Activated T-cell treated with anti-CD3 and anti-CD28 coated beads, Interleukin-2, amount 50 U/mL, for 48 hours (primary cell): ENCODE measurements around the gene BICD1.

ENCODE experiments used
- DNase-seq, 2 experiments: peaks; one replicate each; pipeline ENCODE4 v3.0.0-alpha.2; 2020

BICD1 gene

GRCh38 chr12:32360956-32361355 lies 254.3 kb downstream of the BICD1 start:
- DNase-seq = no peak

GRCh38 chr12:32362892-32363291 lies 256.2 kb downstream of the BICD1 start:
- no peak for DNase-seq

- peak; percentile 29 to 41 for DNase-seq
Measured at GRCh38 chr12:32365473-32366064, 258.9 kb downstream of the BICD1 start.

GRCh38 chr12:32366714-32367113 lies 260.1 kb downstream of the BICD1 start:
- DNase-seq = no peak

- DNase-seq = no peak
Measured at GRCh38 chr12:32367381-32367780, 260.7 kb downstream of the BICD1 start.

- no peak for DNase-seq
Measured at GRCh38 chr12:32369202-32369601, 262.6 kb downstream of the BICD1 start.

GRCh38 chr12:32377344-32378055 lies 270.9 kb downstream of the BICD1 start:
- DNase-seq = no peak

- DNase-seq = no peak
Measured at GRCh38 chr12:32379213-32379612, 272.6 kb downstream of the BICD1 start.

- DNase-seq = no peak
Measured at GRCh38 chr12:32379667-32380066, 273.0 kb downstream of the BICD1 start.

GRCh38 chr12:32382226-32382625 lies 275.6 kb downstream of the BICD1 start:
- DNase-seq = no peak

- peak; percentile 32 to 47 for DNase-seq
Measured at GRCh38 chr12:32390572-32391219, 284.0 kb downstream of the BICD1 start.

GRCh38 chr12:32395026-32395425 lies 288.4 kb downstream of the BICD1 start:
- no peak for DNase-seq

- DNase-seq = no peak
Measured at GRCh38 chr12:32397696-32398095, 291.0 kb downstream of the BICD1 start.

- no peak for DNase-seq
Measured at GRCh38 chr12:32398181-32398580, 291.5 kb downstream of the BICD1 start.

GRCh38 chr12:32398816-32399369 lies 292.2 kb downstream of the BICD1 start:
- peak in 1 of 2 experiments; percentile 19 for DNase-seq

- DNase-seq = peak; percentile 58 to 71
Measured at GRCh38 chr12:32399370-32400113, 292.9 kb downstream of the BICD1 start, which contains the start of gene FGD4. Gene FGD4, plus strand, starts transcription at chr12:32399558.

- no peak for DNase-seq
Measured at GRCh38 chr12:32400114-32400672, 293.5 kb downstream of the BICD1 start.

- DNase-seq = no peak
Measured at GRCh38 chr12:32400866-32401265, 294.2 kb downstream of the BICD1 start.

GRCh38 chr12:32402170-32402569 lies 295.5 kb downstream of the BICD1 start:
- DNase-seq = no peak

GRCh38 chr12:32402946-32403345 lies 296.3 kb downstream of the BICD1 start:
- DNase-seq = no peak

- DNase-seq = no peak
Measured at GRCh38 chr12:32407795-32408194, 301.1 kb downstream of the BICD1 start.

- DNase-seq = no peak
Measured at GRCh38 chr12:32413412-32413811, 306.8 kb downstream of the BICD1 start.

GRCh38 chr12:32418221-32418620 lies 311.6 kb downstream of the BICD1 start:
- no peak for DNase-seq
